Neural cell (in vitro differentiated cells): ENCODE results near the gene AP3D1. TPM values are rescaled to one million over a fixed set of nuclear protein-coding genes. Genes with fewer than 3 reads are reported as not detected.

Experiments
- H2AFZ ChIP-seq: fragments of 200-600, 300-800 bp; sonication (generic), shearing (Covaris generic); 2 replicates; pipeline ENCODE4 v1.6.0; 2014; ENCODE audit warnings: low read depth, mild to moderate bottlenecking, antibody characterized with exemption, low read length, moderate library complexity
- H3F3A ChIP-seq: fragments of 200-600 bp; shearing (Covaris generic); 2 replicates; pipeline ENCODE4 v1.6.1; 2016; ENCODE audit warnings: mild to moderate bottlenecking, moderate library complexity, mixed read lengths, antibody characterized with exemption, low read length; ENCODE audit not compliant: insufficient read depth, poor library complexity, severe bottlenecking
- H3K27ac ChIP-seq: fragments of 200-600, 300-800 bp; sonication (generic), shearing (Covaris generic); 2 replicates; pipeline ENCODE4 v1.5.1; 2014; ENCODE audit warnings: mild to moderate bottlenecking, low read length, moderate library complexity
- H3K27me3 ChIP-seq: fragments of 300-800, 200-600 bp; sonication (generic), shearing (Covaris generic); 2 replicates; pipeline ENCODE4 v1.6.0; 2014; ENCODE audit warnings: mild to moderate bottlenecking, low read depth, low read length, moderate library complexity; ENCODE audit not compliant: insufficient read depth
- H3K36me3 ChIP-seq: fragments of 300-800, 200-600 bp; sonication (generic), shearing (Covaris generic); 2 replicates; pipeline ENCODE4 v1.5.1; 2014; ENCODE audit warnings: mild to moderate bottlenecking, antibody characterized with exemption, low read length, moderate library complexity; ENCODE audit not compliant: insufficient read depth
- H3K4me2 ChIP-seq: fragments of 300-800, 200-600 bp; sonication (generic), shearing (Covaris generic); 2 replicates; pipeline ENCODE4 v1.6.0; 2014; ENCODE audit warnings: mild to moderate bottlenecking, low read length
- H3K4me3 ChIP-seq: fragments of 300-800, 200-600 bp; sonication (generic), shearing (Covaris generic); 2 replicates; pipeline ENCODE4 v1.5.1; 2014; ENCODE audit warnings: mild to moderate bottlenecking, low read length, moderate library complexity
- H3K79me2 ChIP-seq: fragments of 200-600 bp; shearing (Covaris generic); replicated peaks from 2 replicates; pipeline ENCODE4 v1.6.0; 2014; ENCODE audit warnings: mild to moderate bottlenecking, low read length, moderate library complexity; ENCODE audit not compliant: insufficient read depth
- H3K9ac ChIP-seq: fragments of 300-800, 200-600 bp; sonication (generic), shearing (Covaris generic); 2 replicates; pipeline ENCODE4 v1.6.1; 2016; ENCODE audit warnings: mild to moderate bottlenecking, low read length, mixed read lengths
- H3K9me2 ChIP-seq: fragments of 200-600 bp; shearing (Covaris generic); 2 replicates; pipeline ENCODE4 v1.6.1; 2016; ENCODE audit warnings: mild to moderate bottlenecking, low read length, mixed read lengths; ENCODE audit not compliant: insufficient read depth
- H3K9me3 ChIP-seq: fragments of 200-600, 300-800 bp; sonication (generic), shearing (Covaris generic); 2 replicates; pipeline ENCODE4 v1.6.1; 2016; ENCODE audit warnings: mild to moderate bottlenecking, mixed run types, low read length, moderate library complexity, mixed read lengths
- H4K20me1 ChIP-seq: fragments of 200-600 bp; shearing (Covaris generic); 2 replicates; pipeline ENCODE4 v1.6.1; 2016; ENCODE audit warnings: mild to moderate bottlenecking, mixed run types; ENCODE audit not compliant: insufficient read depth
- EP300 ChIP-seq: fragments of 450-650 bp; conservative IDR thresholded peaks from 2 replicates; pipeline ENCODE4 v1.6.1; 2014; ENCODE audit warnings: antibody characterized with exemption, mild to moderate bottlenecking, moderate library complexity; ENCODE audit not compliant: poor library complexity, severe bottlenecking
- EZH2 ChIP-seq: fragments of 200-600, 300-800 bp; shearing (Covaris generic), sonication (generic); IDR thresholded peaks from 2 replicates; pipeline ENCODE4 v1.6.1; 2014; ENCODE audit warnings: antibody characterized with exemption, low read length, borderline replicate concordance, mild to moderate bottlenecking; ENCODE audit not compliant: insufficient read depth, poor library complexity, severe bottlenecking
- MXI1 ChIP-seq: fragments of 450-650 bp; conservative IDR thresholded peaks from 2 replicates; pipeline ENCODE4 v1.6.1; 2014; ENCODE audit warnings: antibody characterized with exemption, mild to moderate bottlenecking; ENCODE audit not compliant: poor library complexity, severe bottlenecking
- POLR2AphosphoS5 ChIP-seq: IDR thresholded peaks from 2 replicates; pipeline ENCODE4 v1.6.1; 2012
- RAD21 ChIP-seq: fragments of 450-650 bp; conservative IDR thresholded peaks from 2 replicates; pipeline ENCODE4 v1.6.1; 2014; ENCODE audit warnings: antibody characterized with exemption, mild to moderate bottlenecking, moderate library complexity
- REST ChIP-seq: IDR thresholded peaks from 2 replicates; pipeline ENCODE4 v1.6.1; 2012; ENCODE audit warnings: borderline replicate concordance
- SMC3 ChIP-seq: fragments of 450-650 bp; conservative IDR thresholded peaks from 2 replicates; pipeline ENCODE4 v1.6.1; 2014; ENCODE audit warnings: antibody characterized with exemption, mild to moderate bottlenecking, moderate library complexity; ENCODE audit not compliant: poor library complexity
- TAF1 ChIP-seq: IDR thresholded peaks from 2 replicates; pipeline ENCODE4 v1.6.1; 2012; ENCODE audit warnings: low read depth
- polyA plus RNA-seq: library from polyadenylated mRNA; depleted of rRNA; stranded (reverse); fragments of >200 nt; gene quantifications from 2 replicates; pipeline ENCODE4 v1.2.3, GENCODE V29; 2014
- TF ChIP-seq, protein P1 (sequence below): fragments of 450-650 bp; IDR thresholded peaks from 2 replicates; pipeline ENCODE4 v1.5.1; 2014; ENCODE audit warnings: antibody characterized with exemption, mild to moderate bottlenecking, moderate library complexity; ENCODE audit not compliant: poor library complexity, severe bottlenecking

Gene AP3D1
- polyA plus RNA-seq, 1 donor from 2014 or later: 60.7 TPM

DNA sequence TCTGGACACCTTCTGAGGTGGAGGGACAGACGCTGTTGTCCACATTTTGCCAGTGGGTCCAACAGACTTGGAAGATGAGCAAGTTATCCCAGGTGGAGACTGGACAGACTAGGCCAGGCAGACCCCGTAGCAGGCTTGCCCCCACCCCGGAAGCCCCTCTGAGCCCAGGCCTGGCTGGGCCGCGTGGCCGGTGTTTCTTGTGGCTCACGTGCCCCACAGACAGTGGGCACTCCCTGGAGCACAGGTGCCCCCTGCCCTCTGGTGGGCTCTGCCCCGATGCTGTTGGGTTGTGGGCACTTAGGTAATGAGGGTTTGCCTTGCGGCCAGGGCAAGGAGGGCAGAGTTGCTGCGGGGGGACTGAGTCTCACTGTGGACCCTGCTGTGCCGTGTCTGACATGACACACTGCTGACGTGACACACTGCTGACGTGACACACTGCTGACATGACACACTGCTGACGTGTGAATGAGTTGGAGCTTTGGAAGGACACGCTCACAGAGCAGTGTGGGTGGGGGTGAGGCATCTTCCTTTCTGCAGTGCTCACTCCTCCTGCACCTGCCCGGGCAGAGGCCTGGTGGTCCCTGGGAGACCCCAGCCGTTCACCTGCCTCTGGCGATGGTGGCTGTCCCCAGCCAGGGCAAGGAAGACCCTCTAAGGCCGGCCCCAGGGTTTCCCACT is 37.5 kb upstream of the AP3D1 start:
- TF ChIP-seq POLR2AphosphoS5 (no peak), MXI1 (no peak), TAF1 (no peak), SMC3 (no peak), REST (no peak), RAD21 (no peak), EZH2 (no peak), EP300 (no peak)
- TF ChIP-seq, protein P1, sequence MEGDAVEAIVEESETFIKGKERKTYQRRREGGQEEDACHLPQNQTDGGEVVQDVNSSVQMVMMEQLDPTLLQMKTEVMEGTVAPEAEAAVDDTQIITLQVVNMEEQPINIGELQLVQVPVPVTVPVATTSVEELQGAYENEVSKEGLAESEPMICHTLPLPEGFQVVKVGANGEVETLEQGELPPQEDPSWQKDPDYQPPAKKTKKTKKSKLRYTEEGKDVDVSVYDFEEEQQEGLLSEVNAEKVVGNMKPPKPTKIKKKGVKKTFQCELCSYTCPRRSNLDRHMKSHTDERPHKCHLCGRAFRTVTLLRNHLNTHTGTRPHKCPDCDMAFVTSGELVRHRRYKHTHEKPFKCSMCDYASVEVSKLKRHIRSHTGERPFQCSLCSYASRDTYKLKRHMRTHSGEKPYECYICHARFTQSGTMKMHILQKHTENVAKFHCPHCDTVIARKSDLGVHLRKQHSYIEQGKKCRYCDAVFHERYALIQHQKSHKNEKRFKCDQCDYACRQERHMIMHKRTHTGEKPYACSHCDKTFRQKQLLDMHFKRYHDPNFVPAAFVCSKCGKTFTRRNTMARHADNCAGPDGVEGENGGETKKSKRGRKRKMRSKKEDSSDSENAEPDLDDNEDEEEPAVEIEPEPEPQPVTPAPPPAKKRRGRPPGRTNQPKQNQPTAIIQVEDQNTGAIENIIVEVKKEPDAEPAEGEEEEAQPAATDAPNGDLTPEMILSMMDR: no peak
- H3K27me3 ChIP-seq: no peaks in the 10 kb centered on the region
- peak overlapping the region; percentile 20 for H3K9ac ChIP-seq
- no peaks in the 10 kb centered on the region for H4K20me1 ChIP-seq
- H3F3A ChIP-seq: no peaks in the 10 kb centered on the region
- no peak overlapping the region for H2AFZ ChIP-seq
- H3K36me3 ChIP-seq: no peaks in the 10 kb centered on the region
- no peak overlapping the region for H3K4me2 ChIP-seq
- H3K79me2 ChIP-seq: peaks cover 3% of the 10 kb centered on the region
- H3K9me3 ChIP-seq: no peaks in the 10 kb centered on the region
- no peak overlapping the region for H3K27ac ChIP-seq
- no peaks in the 10 kb centered on the region for H3K9me2 ChIP-seq
- H3K4me3 ChIP-seq: no peak overlapping the region

DNA sequence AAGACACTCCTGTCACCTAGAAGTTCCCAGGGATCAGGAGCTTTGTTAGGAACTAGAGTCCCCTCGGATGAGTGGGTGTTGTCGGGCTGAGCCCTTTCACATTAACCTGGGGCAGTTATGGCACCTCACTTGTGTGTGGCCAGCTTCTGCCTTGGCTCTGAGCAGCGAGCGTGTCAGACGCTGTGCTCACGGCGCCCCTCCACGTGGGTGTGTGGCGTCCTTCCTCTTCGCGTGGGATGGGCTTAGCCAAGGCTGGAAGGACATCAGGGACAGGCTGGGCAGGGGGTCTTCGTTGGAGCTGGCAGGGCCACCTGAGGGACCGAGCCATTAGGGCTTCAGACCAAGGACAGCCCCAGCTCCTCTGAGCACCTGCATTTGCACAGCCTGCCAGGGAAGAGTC is 35.8 kb upstream of the AP3D1 start:
- H3K27me3 ChIP-seq: no peaks in the 10 kb centered on the region
- peaks cover 4% of the 10 kb centered on the region for H3K79me2 ChIP-seq
- no peaks in the 10 kb centered on the region for H3F3A ChIP-seq
- no peak overlapping the region for H2AFZ ChIP-seq
- H3K27ac ChIP-seq: no peak overlapping the region
- H3K9me3 ChIP-seq: no peaks in the 10 kb centered on the region
- no peak overlapping the region for H3K4me2 ChIP-seq
- H3K9ac ChIP-seq: no peak overlapping the region
- no peak overlapping the region for H3K4me3 ChIP-seq
- no peaks in the 10 kb centered on the region for H3K9me2 ChIP-seq
- TF ChIP-seq RAD21: no peak
- no peaks in the 10 kb centered on the region for H3K36me3 ChIP-seq
- H4K20me1 ChIP-seq: no peaks in the 10 kb centered on the region
